Measurements from ENCODE around the gene DCN.

DCN gene

DNA sequence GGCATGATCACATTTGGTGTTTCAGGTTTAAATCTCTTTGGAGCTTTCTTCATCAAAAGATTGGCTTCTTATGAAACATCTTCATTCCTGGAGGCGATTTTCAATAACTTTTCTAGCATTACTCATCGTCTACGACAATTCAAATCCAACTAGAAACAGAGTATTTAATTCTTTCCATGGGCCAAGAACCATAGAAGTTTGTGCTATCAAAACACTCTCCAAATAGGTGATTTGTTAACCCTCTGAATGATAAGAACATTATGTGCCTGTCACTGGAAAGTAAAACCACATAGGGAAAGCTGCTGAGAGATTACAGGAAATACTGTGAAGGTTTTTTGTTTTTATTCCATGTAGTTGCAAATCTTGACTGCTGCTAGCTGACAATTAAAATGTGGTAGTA is 6.9 kb upstream of the DCN start:
- no peaks in the 10 kb centered on the region for H3K9me3 ChIP-seq (ENCODE audit: insufficient read depth, low read length)
- H3K9ac ChIP-seq (ENCODE audit: low read length) = no peak overlapping the region
- no peak overlapping the region for H3K4me2 ChIP-seq (ENCODE audit: low read length)
- H3K4me3 ChIP-seq (ENCODE audit: low read length) = no peak overlapping the region
- H3K27ac ChIP-seq (ENCODE audit: low read length) = no peak overlapping the region
- H2AFZ ChIP-seq (ENCODE audit: low read depth, low read length) = no peak overlapping the region
- H3K79me2 ChIP-seq (ENCODE audit: low read length) = no peaks in the 10 kb centered on the region
- H4K20me1 ChIP-seq (ENCODE audit: insufficient read depth, low read length) = no peaks in the 10 kb centered on the region
- no peaks in the 10 kb centered on the region for H3K36me3 ChIP-seq (replicated peaks; ENCODE audit: low read depth, low read length)
- TF ChIP-seq, protein P1, sequence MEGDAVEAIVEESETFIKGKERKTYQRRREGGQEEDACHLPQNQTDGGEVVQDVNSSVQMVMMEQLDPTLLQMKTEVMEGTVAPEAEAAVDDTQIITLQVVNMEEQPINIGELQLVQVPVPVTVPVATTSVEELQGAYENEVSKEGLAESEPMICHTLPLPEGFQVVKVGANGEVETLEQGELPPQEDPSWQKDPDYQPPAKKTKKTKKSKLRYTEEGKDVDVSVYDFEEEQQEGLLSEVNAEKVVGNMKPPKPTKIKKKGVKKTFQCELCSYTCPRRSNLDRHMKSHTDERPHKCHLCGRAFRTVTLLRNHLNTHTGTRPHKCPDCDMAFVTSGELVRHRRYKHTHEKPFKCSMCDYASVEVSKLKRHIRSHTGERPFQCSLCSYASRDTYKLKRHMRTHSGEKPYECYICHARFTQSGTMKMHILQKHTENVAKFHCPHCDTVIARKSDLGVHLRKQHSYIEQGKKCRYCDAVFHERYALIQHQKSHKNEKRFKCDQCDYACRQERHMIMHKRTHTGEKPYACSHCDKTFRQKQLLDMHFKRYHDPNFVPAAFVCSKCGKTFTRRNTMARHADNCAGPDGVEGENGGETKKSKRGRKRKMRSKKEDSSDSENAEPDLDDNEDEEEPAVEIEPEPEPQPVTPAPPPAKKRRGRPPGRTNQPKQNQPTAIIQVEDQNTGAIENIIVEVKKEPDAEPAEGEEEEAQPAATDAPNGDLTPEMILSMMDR (IDR thresholded peaks at IDR 0.05; ENCODE audit: low read depth, low read length) = no peak
- TF ChIP-seq EZH2phosphoT487 (IDR thresholded peaks at IDR 0.05; ENCODE audit: low read depth) = no peak
- no peaks in the 10 kb centered on the region for H3K27me3 ChIP-seq (ENCODE audit: low read depth, low read length)
- no peaks in the 10 kb centered on the region for H3K4me1 ChIP-seq (ENCODE audit: low read length)

DNA sequence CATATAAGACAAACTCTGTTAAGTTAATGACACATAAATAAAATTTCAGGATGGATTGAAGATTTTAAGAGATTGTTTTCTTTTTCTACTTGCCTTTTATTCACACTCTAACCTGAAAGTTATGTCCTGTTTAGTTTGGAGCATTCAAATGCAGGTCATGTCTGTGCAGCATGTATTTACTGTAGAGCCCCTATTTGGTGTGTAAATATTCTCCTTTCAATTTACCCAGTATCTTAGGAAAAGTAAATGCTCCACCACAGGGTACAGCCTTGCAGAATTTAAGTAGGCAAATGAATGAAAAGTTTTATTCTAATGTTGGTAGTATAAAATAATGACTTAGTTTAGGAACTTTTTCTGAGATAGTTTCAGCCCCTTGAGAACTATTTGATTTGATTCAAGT is 6.2 kb upstream of the DCN start:
- Histone ChIP-seq H3K9me3 (ENCODE audit: insufficient read depth, low read length) (no peaks in the 10 kb centered on the region), H3K79me2 (ENCODE audit: low read length) (no peaks in the 10 kb centered on the region), H3K27me3 (ENCODE audit: low read depth, low read length) (no peaks in the 10 kb centered on the region), H4K20me1 (ENCODE audit: insufficient read depth, low read length) (no peaks in the 10 kb centered on the region), H3K27ac (ENCODE audit: low read length) (no peak overlapping the region), H3K4me3 (ENCODE audit: low read length) (no peak overlapping the region), H2AFZ (ENCODE audit: low read depth, low read length) (no peak overlapping the region), H3K9ac (ENCODE audit: low read length) (no peak overlapping the region), H3K36me3 (replicated peaks; ENCODE audit: low read depth, low read length) (no peaks in the 10 kb centered on the region), H3K4me2 (ENCODE audit: low read length) (no peak overlapping the region), H3K4me1 (ENCODE audit: low read length) (no peaks in the 10 kb centered on the region)
- TF ChIP-seq EZH2phosphoT487 (IDR thresholded peaks at IDR 0.05; ENCODE audit: low read depth) = no peak
- TF ChIP-seq, protein P1 (IDR thresholded peaks at IDR 0.05; ENCODE audit: low read depth, low read length) = no peak

DNA sequence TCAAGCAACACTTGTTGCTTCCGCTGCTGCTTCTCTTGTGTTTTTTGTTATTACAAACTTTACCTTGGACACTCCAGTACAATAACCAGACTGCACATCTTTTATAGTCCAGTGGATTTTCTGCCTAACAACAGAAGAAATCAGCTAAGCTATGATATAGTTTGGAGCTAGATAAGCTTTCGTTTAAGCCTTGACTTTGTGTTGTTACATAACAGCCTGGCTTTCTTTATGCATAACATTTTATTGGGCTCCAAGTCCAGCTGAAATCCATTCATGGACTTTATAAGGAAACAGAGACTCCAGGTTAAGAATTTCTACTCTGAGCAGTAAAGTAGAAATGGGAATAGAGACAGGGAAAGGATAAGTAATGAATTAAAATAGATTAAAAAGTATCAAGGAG is 3.5 kb upstream of the DCN start:
- Histone ChIP-seq H3K79me2 (ENCODE audit: low read length) (no peaks in the 10 kb centered on the region), H4K20me1 (ENCODE audit: insufficient read depth, low read length) (no peaks in the 10 kb centered on the region), H3K9me3 (ENCODE audit: insufficient read depth, low read length) (no peaks in the 10 kb centered on the region), H3K9ac (ENCODE audit: low read length) (no peak overlapping the region), H3K4me1 (ENCODE audit: low read length) (peaks cover 4% of the 10 kb centered on the region), H3K4me3 (ENCODE audit: low read length) (no peak overlapping the region), H3K27ac (ENCODE audit: low read length) (no peak overlapping the region), H2AFZ (ENCODE audit: low read depth, low read length) (no peak overlapping the region), H3K4me2 (ENCODE audit: low read length) (no peak overlapping the region), H3K27me3 (ENCODE audit: low read depth, low read length) (no peaks in the 10 kb centered on the region), H3K36me3 (replicated peaks; ENCODE audit: low read depth, low read length) (no peaks in the 10 kb centered on the region)
- TF ChIP-seq, protein P1 (IDR thresholded peaks at IDR 0.05; ENCODE audit: low read depth, low read length) = no peak
- no peak for TF ChIP-seq EZH2phosphoT487 (IDR thresholded peaks at IDR 0.05; ENCODE audit: low read depth)

DNA sequence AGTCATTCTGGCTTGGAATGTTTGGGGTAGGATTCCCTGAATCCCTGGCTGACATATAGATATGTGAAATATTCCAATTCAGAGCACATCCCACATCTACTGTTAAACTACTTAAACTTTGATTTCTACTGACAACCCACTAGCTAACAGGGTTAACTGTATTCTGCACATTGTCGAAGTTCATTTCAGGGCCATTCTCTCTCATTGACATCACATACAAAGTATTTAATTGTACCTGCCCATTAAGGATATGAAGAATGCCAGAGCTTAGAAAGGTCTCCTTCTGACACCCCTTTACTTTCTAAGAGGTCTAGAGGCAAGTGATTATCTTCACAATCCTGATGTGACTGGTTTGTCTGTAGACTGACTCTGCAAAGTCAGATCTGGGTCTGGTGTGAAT is 2.8 kb upstream of the DCN start:
- H3K36me3 ChIP-seq (replicated peaks; ENCODE audit: low read depth, low read length) = no peaks in the 10 kb centered on the region
- no peak overlapping the region for H3K4me2 ChIP-seq (ENCODE audit: low read length)
- H3K9ac ChIP-seq (ENCODE audit: low read length) = no peak overlapping the region
- no peaks in the 10 kb centered on the region for H3K9me3 ChIP-seq (ENCODE audit: insufficient read depth, low read length)
- H4K20me1 ChIP-seq (ENCODE audit: insufficient read depth, low read length) = no peaks in the 10 kb centered on the region
- no peak overlapping the region for H3K27ac ChIP-seq (ENCODE audit: low read length)
- H3K4me3 ChIP-seq (ENCODE audit: low read length) = no peak overlapping the region
- H3K27me3 ChIP-seq (ENCODE audit: low read depth, low read length) = no peaks in the 10 kb centered on the region
- no peak overlapping the region for H2AFZ ChIP-seq (ENCODE audit: low read depth, low read length)
- H3K79me2 ChIP-seq (ENCODE audit: low read length) = no peaks in the 10 kb centered on the region
- no peak for TF ChIP-seq EZH2phosphoT487 (IDR thresholded peaks at IDR 0.05; ENCODE audit: low read depth)
- TF ChIP-seq, protein P1 (IDR thresholded peaks at IDR 0.05; ENCODE audit: low read depth, low read length) = no peak
- peaks cover 11% of the 10 kb centered on the region for H3K4me1 ChIP-seq (ENCODE audit: low read length)
